ENCODE data around the gene P2RX2.

DNA sequence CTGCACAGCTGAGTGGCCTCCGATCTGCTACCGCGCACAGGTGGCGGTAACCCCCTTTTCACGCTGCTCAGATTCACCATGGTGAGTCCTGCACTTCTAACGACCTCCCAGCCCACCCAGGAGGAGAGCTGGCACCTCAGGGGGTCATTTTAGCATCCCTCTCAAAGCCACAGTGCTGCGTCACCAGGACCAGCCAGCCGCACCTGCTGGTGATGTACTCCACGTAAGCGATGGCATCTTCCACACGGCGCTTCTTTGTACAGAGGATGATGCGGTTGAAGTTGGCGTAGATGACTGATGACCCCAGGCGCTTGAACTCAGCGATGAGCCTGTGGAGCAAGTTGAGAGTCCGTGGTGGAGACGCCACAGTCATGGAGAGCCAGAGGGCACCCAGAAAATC lies 19.2 kb downstream of the P2RX2 start:
- TF ChIP-seq EZH2phosphoT487 (IDR thresholded peaks at IDR 0.05; ENCODE audit: low read depth, severe bottlenecking, unreplicated experiment) (no peak), EZH2 (IDR thresholded peaks at IDR 0.05; ENCODE audit: borderline replicate concordance) (no peak)
- TF ChIP-seq, protein P1, sequence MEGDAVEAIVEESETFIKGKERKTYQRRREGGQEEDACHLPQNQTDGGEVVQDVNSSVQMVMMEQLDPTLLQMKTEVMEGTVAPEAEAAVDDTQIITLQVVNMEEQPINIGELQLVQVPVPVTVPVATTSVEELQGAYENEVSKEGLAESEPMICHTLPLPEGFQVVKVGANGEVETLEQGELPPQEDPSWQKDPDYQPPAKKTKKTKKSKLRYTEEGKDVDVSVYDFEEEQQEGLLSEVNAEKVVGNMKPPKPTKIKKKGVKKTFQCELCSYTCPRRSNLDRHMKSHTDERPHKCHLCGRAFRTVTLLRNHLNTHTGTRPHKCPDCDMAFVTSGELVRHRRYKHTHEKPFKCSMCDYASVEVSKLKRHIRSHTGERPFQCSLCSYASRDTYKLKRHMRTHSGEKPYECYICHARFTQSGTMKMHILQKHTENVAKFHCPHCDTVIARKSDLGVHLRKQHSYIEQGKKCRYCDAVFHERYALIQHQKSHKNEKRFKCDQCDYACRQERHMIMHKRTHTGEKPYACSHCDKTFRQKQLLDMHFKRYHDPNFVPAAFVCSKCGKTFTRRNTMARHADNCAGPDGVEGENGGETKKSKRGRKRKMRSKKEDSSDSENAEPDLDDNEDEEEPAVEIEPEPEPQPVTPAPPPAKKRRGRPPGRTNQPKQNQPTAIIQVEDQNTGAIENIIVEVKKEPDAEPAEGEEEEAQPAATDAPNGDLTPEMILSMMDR (IDR thresholded peaks at IDR 0.05; ENCODE audit: poor library complexity): no peak

All from hepatocyte (in vitro differentiated cells).